ENCODE measurements around the gene TDG.

DNA sequence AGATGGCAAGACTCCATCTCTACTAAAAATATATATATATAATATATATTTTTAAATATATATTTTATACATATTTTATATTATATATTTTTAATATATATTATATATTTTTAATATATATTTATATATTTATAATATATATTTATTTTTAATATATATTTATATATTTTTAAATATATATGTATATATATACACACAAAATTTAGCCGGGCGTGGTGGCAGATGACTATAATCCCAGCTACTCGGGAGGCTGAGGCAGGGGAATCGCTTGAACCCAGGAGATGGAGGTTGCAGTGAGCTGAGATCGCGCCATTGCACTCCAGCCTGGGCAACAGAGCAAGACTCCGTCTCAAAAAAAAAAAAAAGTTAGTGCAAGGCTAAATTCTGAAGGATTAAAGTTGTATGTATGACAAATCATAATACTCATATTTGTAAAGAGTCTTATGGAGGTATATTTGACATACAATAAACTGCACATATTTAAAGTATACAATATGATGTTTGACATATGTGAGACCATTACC lies 7.7 kb upstream of the TDG start:
- TF ChIP-seq EMX1 (CRISPR knock-in tag; IDR thresholded peaks at IDR 0.05), result no peak
- TF ChIP-seq, protein P1, sequence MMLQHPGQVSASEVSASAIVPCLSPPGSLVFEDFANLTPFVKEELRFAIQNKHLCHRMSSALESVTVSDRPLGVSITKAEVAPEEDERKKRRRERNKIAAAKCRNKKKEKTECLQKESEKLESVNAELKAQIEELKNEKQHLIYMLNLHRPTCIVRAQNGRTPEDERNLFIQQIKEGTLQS (CRISPR knock-in tag; conservative IDR thresholded peaks at IDR 0.05), result no peak
- TF ChIP-seq, protein P2, sequence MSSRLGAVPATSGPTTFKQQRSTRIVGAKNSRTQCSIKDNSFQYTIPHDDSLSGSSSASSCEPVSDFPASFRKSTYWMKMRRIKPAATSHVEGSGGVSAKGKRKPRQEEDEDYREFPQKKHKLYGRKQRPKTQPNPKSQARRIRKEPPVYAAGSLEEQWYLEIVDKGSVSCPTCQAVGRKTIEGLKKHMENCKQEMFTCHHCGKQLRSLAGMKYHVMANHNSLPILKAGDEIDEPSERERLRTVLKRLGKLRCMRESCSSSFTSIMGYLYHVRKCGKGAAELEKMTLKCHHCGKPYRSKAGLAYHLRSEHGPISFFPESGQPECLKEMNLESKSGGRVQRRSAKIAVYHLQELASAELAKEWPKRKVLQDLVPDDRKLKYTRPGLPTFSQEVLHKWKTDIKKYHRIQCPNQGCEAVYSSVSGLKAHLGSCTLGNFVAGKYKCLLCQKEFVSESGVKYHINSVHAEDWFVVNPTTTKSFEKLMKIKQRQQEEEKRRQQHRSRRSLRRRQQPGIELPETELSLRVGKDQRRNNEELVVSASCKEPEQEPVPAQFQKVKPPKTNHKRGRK (CRISPR knock-in tag; IDR thresholded peaks at IDR 0.05; ENCODE audit: borderline replicate concordance), result no peak
- TF ChIP-seq, protein P3, sequence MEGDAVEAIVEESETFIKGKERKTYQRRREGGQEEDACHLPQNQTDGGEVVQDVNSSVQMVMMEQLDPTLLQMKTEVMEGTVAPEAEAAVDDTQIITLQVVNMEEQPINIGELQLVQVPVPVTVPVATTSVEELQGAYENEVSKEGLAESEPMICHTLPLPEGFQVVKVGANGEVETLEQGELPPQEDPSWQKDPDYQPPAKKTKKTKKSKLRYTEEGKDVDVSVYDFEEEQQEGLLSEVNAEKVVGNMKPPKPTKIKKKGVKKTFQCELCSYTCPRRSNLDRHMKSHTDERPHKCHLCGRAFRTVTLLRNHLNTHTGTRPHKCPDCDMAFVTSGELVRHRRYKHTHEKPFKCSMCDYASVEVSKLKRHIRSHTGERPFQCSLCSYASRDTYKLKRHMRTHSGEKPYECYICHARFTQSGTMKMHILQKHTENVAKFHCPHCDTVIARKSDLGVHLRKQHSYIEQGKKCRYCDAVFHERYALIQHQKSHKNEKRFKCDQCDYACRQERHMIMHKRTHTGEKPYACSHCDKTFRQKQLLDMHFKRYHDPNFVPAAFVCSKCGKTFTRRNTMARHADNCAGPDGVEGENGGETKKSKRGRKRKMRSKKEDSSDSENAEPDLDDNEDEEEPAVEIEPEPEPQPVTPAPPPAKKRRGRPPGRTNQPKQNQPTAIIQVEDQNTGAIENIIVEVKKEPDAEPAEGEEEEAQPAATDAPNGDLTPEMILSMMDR (IDR thresholded peaks at IDR 0.05), result no peak
- TF ChIP-seq ETV6 (CRISPR knock-in tag; IDR thresholded peaks at IDR 0.05), result no peak
- TF ChIP-seq, protein P4, sequence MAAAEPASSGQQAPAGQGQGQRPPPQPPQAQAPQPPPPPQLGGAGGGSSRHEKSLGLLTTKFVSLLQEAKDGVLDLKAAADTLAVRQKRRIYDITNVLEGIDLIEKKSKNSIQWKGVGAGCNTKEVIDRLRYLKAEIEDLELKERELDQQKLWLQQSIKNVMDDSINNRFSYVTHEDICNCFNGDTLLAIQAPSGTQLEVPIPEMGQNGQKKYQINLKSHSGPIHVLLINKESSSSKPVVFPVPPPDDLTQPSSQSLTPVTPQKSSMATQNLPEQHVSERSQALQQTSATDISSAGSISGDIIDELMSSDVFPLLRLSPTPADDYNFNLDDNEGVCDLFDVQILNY (CRISPR knock-in tag; IDR thresholded peaks at IDR 0.05), result no peak
- TF ChIP-seq TCF7 (CRISPR knock-in tag; IDR thresholded peaks at IDR 0.05; ENCODE audit: low read depth), result no peak
- TF ChIP-seq ZNF671 (CRISPR knock-in tag; IDR thresholded peaks at IDR 0.05), result no peak
- TF ChIP-seq JUN (CRISPR knock-in tag; IDR thresholded peaks at IDR 0.05), result no peak
- TF ChIP-seq, protein P5, sequence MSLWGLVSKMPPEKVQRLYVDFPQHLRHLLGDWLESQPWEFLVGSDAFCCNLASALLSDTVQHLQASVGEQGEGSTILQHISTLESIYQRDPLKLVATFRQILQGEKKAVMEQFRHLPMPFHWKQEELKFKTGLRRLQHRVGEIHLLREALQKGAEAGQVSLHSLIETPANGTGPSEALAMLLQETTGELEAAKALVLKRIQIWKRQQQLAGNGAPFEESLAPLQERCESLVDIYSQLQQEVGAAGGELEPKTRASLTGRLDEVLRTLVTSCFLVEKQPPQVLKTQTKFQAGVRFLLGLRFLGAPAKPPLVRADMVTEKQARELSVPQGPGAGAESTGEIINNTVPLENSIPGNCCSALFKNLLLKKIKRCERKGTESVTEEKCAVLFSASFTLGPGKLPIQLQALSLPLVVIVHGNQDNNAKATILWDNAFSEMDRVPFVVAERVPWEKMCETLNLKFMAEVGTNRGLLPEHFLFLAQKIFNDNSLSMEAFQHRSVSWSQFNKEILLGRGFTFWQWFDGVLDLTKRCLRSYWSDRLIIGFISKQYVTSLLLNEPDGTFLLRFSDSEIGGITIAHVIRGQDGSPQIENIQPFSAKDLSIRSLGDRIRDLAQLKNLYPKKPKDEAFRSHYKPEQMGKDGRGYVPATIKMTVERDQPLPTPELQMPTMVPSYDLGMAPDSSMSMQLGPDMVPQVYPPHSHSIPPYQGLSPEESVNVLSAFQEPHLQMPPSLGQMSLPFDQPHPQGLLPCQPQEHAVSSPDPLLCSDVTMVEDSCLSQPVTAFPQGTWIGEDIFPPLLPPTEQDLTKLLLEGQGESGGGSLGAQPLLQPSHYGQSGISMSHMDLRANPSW (CRISPR knock-in tag; conservative IDR thresholded peaks at IDR 0.05; ENCODE audit: low read depth), result no peak
- no peak for TF ChIP-seq ZNF263 (CRISPR knock-in tag; IDR thresholded peaks at IDR 0.05; ENCODE audit: low read depth)
- TF ChIP-seq, protein P6, sequence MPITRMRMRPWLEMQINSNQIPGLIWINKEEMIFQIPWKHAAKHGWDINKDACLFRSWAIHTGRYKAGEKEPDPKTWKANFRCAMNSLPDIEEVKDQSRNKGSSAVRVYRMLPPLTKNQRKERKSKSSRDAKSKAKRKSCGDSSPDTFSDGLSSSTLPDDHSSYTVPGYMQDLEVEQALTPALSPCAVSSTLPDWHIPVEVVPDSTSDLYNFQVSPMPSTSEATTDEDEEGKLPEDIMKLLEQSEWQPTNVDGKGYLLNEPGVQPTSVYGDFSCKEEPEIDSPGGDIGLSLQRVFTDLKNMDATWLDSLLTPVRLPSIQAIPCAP (CRISPR knock-in tag; IDR thresholded peaks at IDR 0.05), result no peak
- TF ChIP-seq KAT7 (CRISPR knock-in tag; IDR thresholded peaks at IDR 0.05; ENCODE audit: borderline replicate concordance), result no peak
- TF ChIP-seq, protein P7, sequence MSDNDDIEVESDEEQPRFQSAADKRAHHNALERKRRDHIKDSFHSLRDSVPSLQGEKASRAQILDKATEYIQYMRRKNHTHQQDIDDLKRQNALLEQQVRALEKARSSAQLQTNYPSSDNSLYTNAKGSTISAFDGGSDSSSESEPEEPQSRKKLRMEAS (CRISPR knock-in tag; IDR thresholded peaks at IDR 0.05), result no peak
